Fibroblast of lung (primary cell): ENCODE data around the gene PKDCC. TPM values are rescaled to one million over a fixed set of nuclear protein-coding genes. Genes with fewer than 3 reads are reported as not detected.

Source experiments
- polyA plus RNA-seq, 2 donors: library from polyadenylated mRNA; depleted of rRNA in 1 of 2; stranded (reverse) in 1 of 2; unstranded in 1 of 2; fragments of >200 nt; gene quantifications; 2 replicates each; pipeline ENCODE4 v1.2.1, GENCODE V29; 2011 to 2012; ENCODE audit warnings: missing spikeins in 1 of 2
- total RNA-seq: library from RNA; depleted of rRNA; stranded (reverse); fragments of >200 nt; gene quantifications from 2 replicates; pipeline ENCODE4 v1.2.1, GENCODE V29; 2014

PKDCC gene
- total and polyA plus RNA-seq, 2 donors (not counting 1 experiment from before 2014, with no cell fraction given) = 48.4 to 63.9 TPM

Other genes with a start within 250 kb of the PKDCC start
- gene EML4, start 121.3 kb downstream of the PKDCC start, total RNA-seq = 30.8 and 49.5 TPM in 2 replicates
- gene EML4, start 121.3 kb downstream of the PKDCC start, polyA plus RNA-seq = 62.7 and 65.4 TPM in 2 replicates